Trophoblast cell (in vitro differentiated cells and primary cell): ENCODE data around the gene PPT1.
A peak's percentile ranks its signal among the peaks of the same experiment; 100 is the strongest.

Source experiments
- DNase-seq, 2 donors: peaks; one replicate each; pipeline ENCODE4 v3.0.0-alpha.2; 2016
- H2AFZ ChIP-seq: 2 replicates; pipeline ENCODE4 v1.6.1; 2013; ENCODE audit warnings: low read length, moderate library complexity, mild to moderate bottlenecking; ENCODE audit not compliant: insufficient read depth, poor library complexity
- H2AK5ac ChIP-seq: 2 replicates; pipeline ENCODE4 v1.6.1; 2013; ENCODE audit warnings: mild to moderate bottlenecking, low read length
- H2BK120ac ChIP-seq: 2 replicates; pipeline ENCODE4 v1.6.1; 2013; ENCODE audit warnings: low read length, mild to moderate bottlenecking, moderate library complexity; ENCODE audit not compliant: insufficient read depth, poor library complexity
- H2BK12ac ChIP-seq: 2 replicates; pipeline ENCODE4 v1.6.1; 2013; ENCODE audit warnings: mild to moderate bottlenecking, low read length, moderate library complexity
- H2BK5ac ChIP-seq: 2 replicates; pipeline ENCODE4 v1.6.1; 2013; ENCODE audit warnings: low read length, low read depth, moderate library complexity, mild to moderate bottlenecking; ENCODE audit not compliant: poor library complexity
- H3K14ac ChIP-seq: 2 replicates; pipeline ENCODE4 v1.6.1; 2013; ENCODE audit warnings: mild to moderate bottlenecking, low read length
- H3K18ac ChIP-seq: 2 replicates; pipeline ENCODE4 v1.6.1; 2013; ENCODE audit warnings: mild to moderate bottlenecking, low read length
- H3K23ac ChIP-seq: 2 replicates; pipeline ENCODE4 v1.6.1; 2013; ENCODE audit warnings: low read length
- H3K27ac ChIP-seq: 2 replicates; pipeline ENCODE4 v1.5.1; 2013; ENCODE audit warnings: low read depth, mild to moderate bottlenecking, inconsistent platforms, low read length, moderate library complexity
- H3K27me3 ChIP-seq: 2 replicates; pipeline ENCODE4 v1.6.1; 2013; ENCODE audit warnings: inconsistent platforms, mild to moderate bottlenecking, low read length, moderate library complexity; ENCODE audit not compliant: insufficient read depth
- H3K36me3 ChIP-seq, 2 experiments: 1 replicate in 1 of 2; 2 replicates in 1 of 2; pipeline ENCODE4 v1.6.1; 2013; ENCODE audit warnings: low read length in 2 of 2, mild to moderate bottlenecking in 2 of 2, moderate library complexity in 1 of 2; ENCODE audit not compliant: insufficient read depth in 2 of 2, control insufficient read depth in 1 of 2
- H3K4ac ChIP-seq: 2 replicates; pipeline ENCODE4 v1.6.1; 2013; ENCODE audit warnings: low read depth, mild to moderate bottlenecking, low read length, moderate library complexity
- H3K4me1 ChIP-seq, 2 experiments: 1 replicate in 1 of 2; 2 replicates in 1 of 2; pipeline ENCODE4 v1.6.1; 2013; ENCODE audit warnings: low read length in 2 of 2, mild to moderate bottlenecking in 2 of 2, moderate library complexity in 1 of 2; ENCODE audit not compliant: insufficient read depth in 2 of 2, control insufficient read depth in 1 of 2
- H3K4me2 ChIP-seq: 2 replicates; pipeline ENCODE4 v1.6.1; 2013; ENCODE audit warnings: inconsistent platforms, mild to moderate bottlenecking, low read length, moderate library complexity
- H3K4me3 ChIP-seq: 2 replicates; pipeline ENCODE4 v1.5.1; 2013; ENCODE audit warnings: mild to moderate bottlenecking, low read depth, low read length, inconsistent platforms
- H3K79me1 ChIP-seq: one replicate; pipeline ENCODE4 v1.6.1; 2013; ENCODE audit warnings: low read length
- H3K79me2 ChIP-seq: 2 replicates; pipeline ENCODE4 v1.6.1; 2013; ENCODE audit warnings: low read length, mild to moderate bottlenecking; ENCODE audit not compliant: control insufficient read depth, insufficient read depth, poor library complexity
- H3K9ac ChIP-seq: 2 replicates; pipeline ENCODE4 v1.6.1; 2013; ENCODE audit warnings: mild to moderate bottlenecking, low read length
- H3K9me3 ChIP-seq: 2 replicates; pipeline ENCODE4 v1.6.1; 2013; ENCODE audit warnings: low read depth, mild to moderate bottlenecking, control low read depth, inconsistent platforms, low read length; ENCODE audit not compliant: insufficient read depth
- H4K12ac ChIP-seq: 2 replicates; pipeline ENCODE4 v1.6.1; 2013; ENCODE audit warnings: low read depth, mild to moderate bottlenecking, low read length, moderate library complexity
- H4K8ac ChIP-seq: 2 replicates; pipeline ENCODE4 v1.6.1; 2013; ENCODE audit warnings: low read depth, mild to moderate bottlenecking, low read length, moderate library complexity
- H4K91ac ChIP-seq: one replicate; pipeline ENCODE4 v1.6.1; 2013; ENCODE audit warnings: low read depth, mild to moderate bottlenecking, low read length, moderate library complexity
- WGBS: extraction: QIAGEN DNeasy Blood & Tissue Kit; methylation state at CpG from one replicate; pipeline ENCODE4 v1.1.7; 2013; ENCODE audit warnings: missing lambda C conversion rate; ENCODE audit not compliant: insufficient read length, insufficient coverage; ENCODE audit errors: extremely low coverage; 5-methylcytosine and 5-hydroxymethylcytosine counted together

Gene PPT1

GRCh38 chr1:40032240-40032891, 64.7 kb downstream of the PPT1 start:
- Histone ChIP-seq H2BK120ac (no peak overlapping the region), H2BK5ac (no peak overlapping the region), H3K36me3 (no peaks in the 10 kb centered on the region), H3K4me1 (no peaks in the 10 kb centered on the region), H3K4ac (no peak overlapping the region), H3K4me2 (no peak overlapping the region), H2AFZ (no peak overlapping the region), H4K8ac (no peak overlapping the region), H3K4me3 (no peak overlapping the region), H2AK5ac (no peak overlapping the region), H2BK12ac (no peak overlapping the region), H4K12ac (no peak overlapping the region), H3K23ac (no peak overlapping the region), H3K9me3 (no peaks in the 10 kb centered on the region), H4K91ac (no peak overlapping the region), H3K14ac (no peak overlapping the region), H3K79me2 (peaks cover 2% of the 10 kb centered on the region), H3K9ac (no peak overlapping the region), H3K27me3 (no peaks in the 10 kb centered on the region), H3K27ac (no peak overlapping the region), H3K79me1 (no peaks in the 10 kb centered on the region), H3K18ac (no peak overlapping the region)
- WGBS = no CpG with 5 or more reads among the region's 4 CpGs
- DNase-seq = peak; percentile 55 to 83

DNA sequence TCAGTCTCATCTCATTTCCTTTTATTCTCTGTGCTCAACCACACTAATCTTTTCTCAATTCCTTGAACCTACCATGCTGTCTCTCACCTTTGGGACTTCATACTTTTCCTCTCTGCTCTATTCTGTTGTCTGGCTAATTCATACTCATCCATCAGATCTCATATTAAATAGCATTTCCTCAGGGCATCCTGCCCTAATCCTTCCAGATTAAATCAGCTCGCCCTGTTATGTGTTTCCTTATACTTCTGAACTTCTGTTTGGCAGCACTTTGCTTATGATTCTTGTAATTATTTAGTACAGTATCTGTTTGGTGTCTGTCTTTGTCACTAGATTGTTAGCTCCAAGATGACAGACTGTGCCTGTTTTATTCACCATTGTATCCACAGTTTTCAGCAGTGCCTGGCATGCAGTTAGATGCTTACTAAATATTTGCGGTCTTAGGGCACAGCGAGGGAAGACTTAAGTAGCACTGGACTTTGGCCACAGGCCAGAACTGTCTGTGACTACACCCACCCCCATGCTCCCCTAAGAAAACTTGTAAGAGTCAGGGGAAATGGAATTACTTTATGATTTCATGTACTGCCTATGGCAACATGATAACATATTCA, 66.4 kb downstream of the PPT1 start:
- no peaks in the 10 kb centered on the region for H3K4me1 ChIP-seq
- H3K79me2 ChIP-seq = peaks cover 2% of the 10 kb centered on the region
- no peak overlapping the region for H3K14ac ChIP-seq
- H3K23ac ChIP-seq = no peak overlapping the region
- H4K8ac ChIP-seq = no peak overlapping the region
- H2BK12ac ChIP-seq = no peak overlapping the region
- no peak overlapping the region for H2AFZ ChIP-seq
- H3K9me3 ChIP-seq = peaks cover 1% of the 10 kb centered on the region
- no peak overlapping the region for H4K91ac ChIP-seq
- no peak overlapping the region for H2BK120ac ChIP-seq
- no peak overlapping the region for H3K18ac ChIP-seq
- H3K27ac ChIP-seq = no peak overlapping the region
- no peak overlapping the region for H3K4me3 ChIP-seq
- H3K79me1 ChIP-seq = no peaks in the 10 kb centered on the region
- no peak for DNase-seq
- no peak overlapping the region for H2AK5ac ChIP-seq
- no peaks in the 10 kb centered on the region for H3K36me3 ChIP-seq
- H3K4ac ChIP-seq = no peak overlapping the region
- WGBS = no CpG with 5 or more reads among the region's 3 CpGs
- H2BK5ac ChIP-seq = no peak overlapping the region
- H4K12ac ChIP-seq = no peak overlapping the region
- no peak overlapping the region for H3K4me2 ChIP-seq
- H3K27me3 ChIP-seq = no peaks in the 10 kb centered on the region
- no peak overlapping the region for H3K9ac ChIP-seq

DNA sequence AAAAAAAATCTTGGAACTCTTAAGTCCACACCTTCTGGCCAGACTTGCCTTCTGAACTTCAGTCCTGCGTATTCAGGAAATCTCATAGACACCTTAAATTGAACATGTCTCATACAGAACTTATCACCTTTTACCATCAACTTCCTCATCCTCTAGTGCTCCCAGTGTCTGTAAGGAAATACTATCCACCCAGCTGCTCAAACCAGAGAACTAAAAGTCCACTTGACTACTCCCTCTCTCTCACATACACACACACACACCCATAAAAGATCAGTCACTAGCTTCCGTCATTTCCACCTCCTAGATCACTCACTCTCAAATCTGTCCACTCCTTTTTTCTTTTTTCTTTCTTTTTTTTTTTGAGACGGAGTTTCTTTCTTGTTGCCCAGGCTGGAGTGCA, 67.4 kb downstream of the PPT1 start:
- no peak overlapping the region for H3K4ac ChIP-seq
- H4K8ac ChIP-seq = no peak overlapping the region
- no peak overlapping the region for H3K9ac ChIP-seq
- no peak overlapping the region for H3K18ac ChIP-seq
- H4K12ac ChIP-seq = no peak overlapping the region
- H3K79me1 ChIP-seq = no peaks in the 10 kb centered on the region
- no peak overlapping the region for H2AK5ac ChIP-seq
- no peak overlapping the region for H2BK5ac ChIP-seq
- no peak for DNase-seq
- no peak overlapping the region for H2AFZ ChIP-seq
- no peaks in the 10 kb centered on the region for H3K4me1 ChIP-seq
- H4K91ac ChIP-seq = no peak overlapping the region
- H3K36me3 ChIP-seq = no peaks in the 10 kb centered on the region
- H3K9me3 ChIP-seq = peaks cover 1% of the 10 kb centered on the region
- peaks cover 2% of the 10 kb centered on the region for H3K79me2 ChIP-seq
- H2BK12ac ChIP-seq = no peak overlapping the region
- H3K14ac ChIP-seq = no peak overlapping the region
- no peak overlapping the region for H2BK120ac ChIP-seq
- no peak overlapping the region for H3K27ac ChIP-seq
- no peaks in the 10 kb centered on the region for H3K27me3 ChIP-seq
- WGBS = no CpG with 5 or more reads among the region's 3 CpGs
- no peak overlapping the region for H3K4me2 ChIP-seq
- no peak overlapping the region for H3K4me3 ChIP-seq
- H3K23ac ChIP-seq = no peak overlapping the region

- H3K9ac ChIP-seq = no peak overlapping the region
- H3K4me1 ChIP-seq = no peaks in the 10 kb centered on the region
- no peak overlapping the region for H4K12ac ChIP-seq
- no peak overlapping the region for H3K18ac ChIP-seq
- H3K23ac ChIP-seq = no peak overlapping the region
- H2AK5ac ChIP-seq = no peak overlapping the region
- H2BK120ac ChIP-seq = no peak overlapping the region
- no peak overlapping the region for H3K4ac ChIP-seq
- no peaks in the 10 kb centered on the region for H3K79me1 ChIP-seq
- H3K14ac ChIP-seq = no peak overlapping the region
- H3K4me3 ChIP-seq = no peak overlapping the region
- no peaks in the 10 kb centered on the region for H3K36me3 ChIP-seq
- H3K27me3 ChIP-seq = no peaks in the 10 kb centered on the region
- H4K91ac ChIP-seq = no peak overlapping the region
- peaks cover 2% of the 10 kb centered on the region for H3K79me2 ChIP-seq
- no peak overlapping the region for H3K4me2 ChIP-seq
- H4K8ac ChIP-seq = no peak overlapping the region
- peaks cover 1% of the 10 kb centered on the region for H3K9me3 ChIP-seq
- H2BK12ac ChIP-seq = no peak overlapping the region
- no peak overlapping the region for H3K27ac ChIP-seq
- H2AFZ ChIP-seq = no peak overlapping the region
- no peak overlapping the region for H2BK5ac ChIP-seq
- no peak for DNase-seq
Measured at GRCh38 chr1:40027647-40028046, 69.4 kb downstream of the PPT1 start.
